Measurements from ENCODE around the gene TRIM4. TPM values are rescaled to one million over a fixed set of nuclear protein-coding genes. Genes with fewer than 3 reads are reported as not detected.

Gene TRIM4
- total RNA-seq, 1 experiment from 2014 or later = 34.0 TPM

- peaks cover 3% of the 10 kb centered on the region; the same call in 1 of the 2 replicates for H4K20me1 ChIP-seq (ENCODE audit: insufficient read depth)
- intact Hi-C loops (cut with micrococcal nuclease; ENCODE audit: unreplicated experiment) = no loop called here
- no peaks in the 10 kb centered on the region for H3K4me1 ChIP-seq (replicated peaks; ENCODE audit: insufficient read depth)
- no peak for DNase-seq
- H3K4me2 ChIP-seq = no peak overlapping the region
- ChIA-PET CTCF (no interaction called here), POLR2A (ENCODE audit: unreplicated experiment) (no interaction called here)
- no peaks in the 10 kb centered on the region for H3K27me3 ChIP-seq (ENCODE audit: insufficient read depth, low read depth)
- H2AFZ ChIP-seq = no peak overlapping the region
- no peaks in the 10 kb centered on the region; the same call in 1 of the 2 replicates for H3K9me3 ChIP-seq (ENCODE audit: insufficient read depth, low read depth)
- H3K36me3 ChIP-seq (ENCODE audit: low read depth) = no peaks in the 10 kb centered on the region
- TF ChIP-seq EZH2 (IDR thresholded peaks at IDR 0.05; ENCODE audit: low read depth) = no peak
- TF ChIP-seq CTCF (conservative IDR thresholded peaks at IDR 0.05) = no peak
- no peaks in the 10 kb centered on the region for H3K9me2 ChIP-seq (ENCODE audit: insufficient read depth)
- no peak overlapping the region for H3K4me3 ChIP-seq
- no peaks in the 10 kb centered on the region for H3K79me2 ChIP-seq (ENCODE audit: low read depth)
- H3K27ac ChIP-seq = no peak overlapping the region
- H3F3A ChIP-seq (ENCODE audit: insufficient read depth, low read depth) = no peaks in the 10 kb centered on the region
- BruUV-seq (replicated peaks) = no TSS peak
Measured at GRCh38 chr7:99844328-99844727, 75.0 kb downstream of the TRIM4 start.

- no peaks in the 10 kb centered on the region for H3K36me3 ChIP-seq (ENCODE audit: low read depth)
- TF ChIP-seq CTCF (conservative IDR thresholded peaks at IDR 0.05) (no peak), EZH2 (IDR thresholded peaks at IDR 0.05; ENCODE audit: low read depth) (no peak)
- no peaks in the 10 kb centered on the region for H3K4me1 ChIP-seq (replicated peaks; ENCODE audit: insufficient read depth)
- intact Hi-C loops (cut with micrococcal nuclease; ENCODE audit: unreplicated experiment) = no loop called here
- ChIA-PET CTCF (no interaction called here), POLR2A (ENCODE audit: unreplicated experiment) (no interaction called here)
- BruUV-seq (replicated peaks) = no TSS peak
- peaks cover 3% of the 10 kb centered on the region; the same call in 1 of the 2 replicates for H4K20me1 ChIP-seq (ENCODE audit: insufficient read depth)
- no peaks in the 10 kb centered on the region for H3K9me2 ChIP-seq (ENCODE audit: insufficient read depth)
- no peak overlapping the region for H2AFZ ChIP-seq
- no peak overlapping the region for H3K4me3 ChIP-seq
- no peaks in the 10 kb centered on the region for H3K79me2 ChIP-seq (ENCODE audit: low read depth)
- no peak overlapping the region for H3K27ac ChIP-seq
- no peak overlapping the region for H3K4me2 ChIP-seq
- no peaks in the 10 kb centered on the region for H3F3A ChIP-seq (ENCODE audit: insufficient read depth, low read depth)
- no peaks in the 10 kb centered on the region for H3K27me3 ChIP-seq (ENCODE audit: insufficient read depth, low read depth)
- DNase-seq = no peak
- H3K9me3 ChIP-seq (ENCODE audit: insufficient read depth, low read depth) = no peaks in the 10 kb centered on the region; the same call in 1 of the 2 replicates
Measured at GRCh38 chr7:99843808-99844207, 75.5 kb downstream of the TRIM4 start.

- Histone ChIP-seq H3K4me2 (no peak overlapping the region), H3F3A (ENCODE audit: insufficient read depth, low read depth) (no peaks in the 10 kb centered on the region), H3K4me1 (replicated peaks; ENCODE audit: insufficient read depth) (peaks cover under 1% of the 10 kb centered on the region; the same call in 1 of the 2 replicates), H3K9me2 (ENCODE audit: insufficient read depth) (no peaks in the 10 kb centered on the region), H3K4me3 (no peak overlapping the region), H3K27ac (no peak overlapping the region), H4K20me1 (ENCODE audit: insufficient read depth) (peaks cover 3% of the 10 kb centered on the region; the same call in 1 of the 2 replicates), H3K9me3 (ENCODE audit: insufficient read depth, low read depth) (no peaks in the 10 kb centered on the region; the same call in 1 of the 2 replicates), H2AFZ (no peak overlapping the region), H3K27me3 (ENCODE audit: insufficient read depth, low read depth) (no peaks in the 10 kb centered on the region), H3K79me2 (ENCODE audit: low read depth) (no peaks in the 10 kb centered on the region), H3K36me3 (ENCODE audit: low read depth) (no peaks in the 10 kb centered on the region)
- POLR2A ChIA-PET (ENCODE audit: unreplicated experiment) = no interaction called here
- TF ChIP-seq EZH2 (IDR thresholded peaks at IDR 0.05; ENCODE audit: low read depth) (no peak), CTCF (conservative IDR thresholded peaks at IDR 0.05) (no peak)
- no TSS peak for BruUV-seq (replicated peaks)
- intact Hi-C loops (cut with micrococcal nuclease; ENCODE audit: unreplicated experiment) = no loop called here
- CTCF ChIA-PET = no interaction called here
- no peak for DNase-seq
Measured at GRCh38 chr7:99842926-99843325, 76.4 kb downstream of the TRIM4 start.

Other genes with a start within 250 kb of the TRIM4 start
- 2.0 and 3.2 TPM in 2 replicates for gene CYP3A5, start 239.5 kb downstream of the TRIM4 start, total RNA-seq (2021)
- not detected in 2 replicates for gene CYP3A7, start 184.3 kb downstream of the TRIM4 start, total RNA-seq (2021)
- not detected in 2 replicates for gene CYP3A4, start 135.3 kb downstream of the TRIM4 start, total RNA-seq (2021)
- not detected in 2 replicates for gene CYP3A43, start 91.5 kb downstream of the TRIM4 start, total RNA-seq (2021)
- not detected in 2 replicates for gene OR2AE1, start 42.5 kb downstream of the TRIM4 start, total RNA-seq (2021)
- gene GJC3, start 10.1 kb upstream of the TRIM4 start, total RNA-seq (2021) = not detected in 2 replicates
- gene AZGP1, start 56.5 kb upstream of the TRIM4 start, total RNA-seq (2021) = 0.70 TPM in 1 of 2 replicates, not detected in the other
- 69.4 and 70.3 TPM in 2 replicates for gene ZKSCAN1, start 96.1 kb upstream of the TRIM4 start, total RNA-seq (2021)
- gene ZSCAN21, start 130.2 kb upstream of the TRIM4 start, total RNA-seq (2021) = 8.9 and 9.7 TPM in 2 replicates
- gene ZNF3, start 162.2 kb upstream of the TRIM4 start, total RNA-seq (2021) = 35.2 and 39.0 TPM in 2 replicates
- gene COPS6, start 169.4 kb upstream of the TRIM4 start, total RNA-seq (2021) = 120 and 145 TPM in 2 replicates
- gene MCM7, start 181.9 kb upstream of the TRIM4 start, total RNA-seq (2021) = 195 and 238 TPM in 2 replicates
- gene AP4M1, start 182.1 kb upstream of the TRIM4 start, total RNA-seq (2021) = 18.1 and 26.2 TPM in 2 replicates
- gene TAF6, start 199.8 kb upstream of the TRIM4 start, total RNA-seq (2021) = 91.4 and 108 TPM in 2 replicates
- gene CNPY4, start 200.1 kb upstream of the TRIM4 start, total RNA-seq (2021) = 10.3 and 10.5 TPM in 2 replicates
- 0.70 and 1.4 TPM in 2 replicates for gene MBLAC1, start 207.4 kb upstream of the TRIM4 start, total RNA-seq (2021)
- 160 and 285 TPM in 2 replicates for gene LAMTOR4, start 229.4 kb upstream of the TRIM4 start, total RNA-seq (2021)
- gene TRAPPC14, start 239.2 kb upstream of the TRIM4 start, total RNA-seq (2021) = 20.5 and 23.4 TPM in 2 replicates
- 1.4 and 2.7 TPM in 2 replicates for gene GAL3ST4, start 249.1 kb upstream of the TRIM4 start, total RNA-seq (2021)